Ishikawa (cell line): ENCODE data around the gene MMS19.

ENCODE experiments used
- CEBPB ChIP-seq: IDR thresholded peaks from 2 replicates; pipeline ENCODE4 v1.6.1; 2012
- CREB1 ChIP-seq: IDR thresholded peaks from 2 replicates; pipeline ENCODE4 v1.6.1; 2012; ENCODE audit warnings: low read depth
- EGR1 ChIP-seq: IDR thresholded peaks from 2 replicates; pipeline ENCODE4 v1.6.1; 2012
- EP300 ChIP-seq: IDR thresholded peaks from 2 replicates; pipeline ENCODE4 v1.6.1; 2012; ENCODE audit warnings: borderline replicate concordance
- FOXM1 ChIP-seq: IDR thresholded peaks from 2 replicates; pipeline ENCODE4 v1.6.1; 2012; ENCODE audit warnings: low read depth, borderline replicate concordance
- MAX ChIP-seq: IDR thresholded peaks from 2 replicates; pipeline ENCODE4 v1.6.1; 2012
- NFIC ChIP-seq: IDR thresholded peaks from 2 replicates; pipeline ENCODE4 v1.6.1; 2012
- RAD21 ChIP-seq: IDR thresholded peaks from 2 replicates; pipeline ENCODE4 v1.6.1; 2012; ENCODE audit warnings: low read depth
- REST ChIP-seq: IDR thresholded peaks from 2 replicates; pipeline ENCODE4 v1.6.1; 2012; ENCODE audit warnings: low read depth, mild to moderate bottlenecking
- TAF1 ChIP-seq: IDR thresholded peaks from 2 replicates; pipeline ENCODE4 v1.6.1; 2012; ENCODE audit warnings: low read depth, mild to moderate bottlenecking
- TCF12 ChIP-seq: IDR thresholded peaks from 2 replicates; pipeline ENCODE4 v1.6.1; 2012; ENCODE audit warnings: low read depth
- TEAD4 ChIP-seq: IDR thresholded peaks from 2 replicates; pipeline ENCODE4 v1.6.1; 2012
- YY1 ChIP-seq: IDR thresholded peaks from 2 replicates; pipeline ENCODE4 v1.6.1; 2012; ENCODE audit warnings: low read depth
- ZBTB7A ChIP-seq: IDR thresholded peaks from 2 replicates; pipeline ENCODE4 v1.6.1; 2012; ENCODE audit warnings: low read depth
- TF ChIP-seq, protein P1 (sequence below): IDR thresholded peaks from 2 replicates; pipeline ENCODE4 v1.6.1; 2012

Gene MMS19

GRCh38 chr10:97546456-97547270 is 48.4 kb upstream of the MMS19 start:
- TF ChIP-seq FOXM1: no peak
- TF ChIP-seq, protein P1, sequence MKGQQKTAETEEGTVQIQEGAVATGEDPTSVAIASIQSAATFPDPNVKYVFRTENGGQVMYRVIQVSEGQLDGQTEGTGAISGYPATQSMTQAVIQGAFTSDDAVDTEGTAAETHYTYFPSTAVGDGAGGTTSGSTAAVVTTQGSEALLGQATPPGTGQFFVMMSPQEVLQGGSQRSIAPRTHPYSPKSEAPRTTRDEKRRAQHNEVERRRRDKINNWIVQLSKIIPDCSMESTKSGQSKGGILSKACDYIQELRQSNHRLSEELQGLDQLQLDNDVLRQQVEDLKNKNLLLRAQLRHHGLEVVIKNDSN: no peak
- TF ChIP-seq RAD21: no peak
- no peak for TF ChIP-seq TCF12
- no peak for TF ChIP-seq MAX
- no peak for TF ChIP-seq TEAD4
- no peak for TF ChIP-seq REST
- no peak for TF ChIP-seq YY1
- TF ChIP-seq TAF1: no peak
- no peak for TF ChIP-seq CREB1
- no peak for TF ChIP-seq EGR1
- no peak for TF ChIP-seq CEBPB
- TF ChIP-seq NFIC: no peak
- no peak for TF ChIP-seq EP300

DNA sequence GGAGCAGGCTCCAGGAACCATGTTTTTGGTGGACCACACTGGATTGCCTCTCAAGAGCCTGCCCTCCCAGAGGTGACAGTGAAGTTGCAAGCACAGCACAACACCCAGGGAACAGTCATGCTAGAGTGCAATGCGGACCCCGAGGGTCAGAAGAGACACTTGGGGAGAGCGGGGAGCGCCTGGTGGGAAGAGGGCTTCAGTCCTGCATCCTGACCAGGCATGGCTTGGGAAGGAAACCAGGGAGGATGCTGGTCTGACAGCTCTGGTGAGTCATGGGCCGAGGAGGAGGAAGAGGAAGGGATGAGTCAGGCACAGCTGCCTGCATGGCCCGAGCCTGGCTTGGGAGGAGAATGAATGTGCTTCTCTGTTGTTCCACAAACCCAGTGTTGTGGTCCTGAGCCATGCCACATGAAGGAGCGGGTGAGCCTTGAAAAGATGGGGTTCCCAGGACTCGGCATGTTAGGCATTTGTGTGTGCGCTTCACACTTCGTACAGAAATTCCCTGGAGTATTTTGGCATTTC is 44.9 kb upstream of the MMS19 start:
- TF ChIP-seq CREB1: no peak
- TF ChIP-seq TCF12: peak; percentile 52; the same call in 1 of the 2 replicates
- TF ChIP-seq YY1: peak; percentile 12; the same call in 1 of the 2 replicates
- peak; percentile 51; the same call in 1 of the 2 replicates for TF ChIP-seq MAX
- TF ChIP-seq, protein P1: no peak
- TF ChIP-seq EP300: peak; percentile 57; the same call in 1 of the 2 replicates
- TF ChIP-seq TAF1: no peak
- no peak for TF ChIP-seq TEAD4
- TF ChIP-seq FOXM1: no peak

GRCh38 chr10:97542169-97543024 is 44.2 kb upstream of the MMS19 start:
- TF ChIP-seq REST: no peak
- no peak for TF ChIP-seq TEAD4
- peak; percentile 43 for TF ChIP-seq MAX
- peak; percentile 77; the same call in 1 of the 2 replicates for TF ChIP-seq EP300
- TF ChIP-seq, protein P1: no peak
- TF ChIP-seq CREB1: no peak
- TF ChIP-seq RAD21: no peak
- TF ChIP-seq FOXM1: no peak
- TF ChIP-seq TCF12: peak; percentile 78
- no peak for TF ChIP-seq YY1
- peak; percentile 81 for TF ChIP-seq NFIC
- TF ChIP-seq CEBPB: no peak
- TF ChIP-seq ZBTB7A: peak; percentile 95; the same call in 1 of the 2 replicates
- TF ChIP-seq EGR1: no peak
- TF ChIP-seq TAF1: no peak
